Measurements from ENCODE around the gene SPRED1. TPM values are rescaled to one million over a fixed set of nuclear protein-coding genes. Genes with fewer than 3 reads are reported as not detected.

The SPRED1 gene
- total and polyA plus RNA-seq, 2 of the 13 experiments (the other 11 are each of a cell fraction or from before 2014, with no cell fraction given), result 3.8 to 9.6 TPM

- H3K4me2 ChIP-seq (ENCODE audit: low read depth, low read length), result no peak overlapping the region
- BruUV-seq (replicated peaks), result no TSS peak
- H3K79me2 ChIP-seq (ENCODE audit: insufficient read depth, low read length), result no peaks in the 10 kb centered on the region
- FAIRE-seq (no peak), ATAC-seq (no peak), DNase-seq (ENCODE audit: low spot score) (no peak)
- no peaks in the 10 kb centered on the region for H3K4me1 ChIP-seq (ENCODE audit: insufficient read depth, low read length)
- no peaks in the 10 kb centered on the region for H4K20me1 ChIP-seq (ENCODE audit: insufficient read depth, low read length)
- no peaks in the 10 kb centered on the region for H3K9me3 ChIP-seq (ENCODE audit: low read length)
- TF ChIP-seq HDAC6 (IDR thresholded peaks at IDR 0.05; ENCODE audit: low read depth, low read length) (no peak), NBN (conservative IDR thresholded peaks at IDR 0.05) (no peak), ZNF609 (CRISPR knock-in tag; IDR thresholded peaks at IDR 0.05; ENCODE audit: borderline replicate concordance) (no peak), MTA3 (CRISPR knock-in tag; IDR thresholded peaks at IDR 0.05) (no peak), ZNF615 (CRISPR knock-in tag; IDR thresholded peaks at IDR 0.05; ENCODE audit: borderline replicate concordance) (no peak), POLR2A (IDR thresholded peaks at IDR 0.05; ENCODE audit: insufficient read depth in 1 of 2, low read depth in 2 of 2, low read length in 2 of 2) (no peak), ZFY (CRISPR knock-in tag; IDR thresholded peaks at IDR 0.05) (no peak), HDAC1 (CRISPR knock-in tag; IDR thresholded peaks at IDR 0.05) (no peak), MAFF (IDR thresholded peaks at IDR 0.05; ENCODE audit: low read depth, low read length) (no peak)
- peaks cover 0 to 3% of the 10 kb centered on the region in 2 experiments; a peak in 2 of 5 replicates for H3K36me3 ChIP-seq (replicated peaks in 1 of 2; ENCODE audit: control insufficient read depth in 1 of 2, insufficient read depth in 2 of 2, low read length in 2 of 2)
- H3K27ac ChIP-seq (ENCODE audit: extremely low read length, insufficient read depth, low read length), result no peak overlapping the region
- no peak overlapping the region for H3K9ac ChIP-seq (ENCODE audit: insufficient read depth, low read depth, low read length)
- ChIA-PET CTCF (ENCODE audit: low intra/inter-chr PET ratio, low total read pairs) (no interaction called here), POLR2A (no interaction called here)
- in situ Hi-C loops (cut with HindIII; ENCODE audit: extremely low pct_ligation_motif_present, low pct_unique_long_range_greater_than_20kb), result no loop called here
- intact Hi-C loops (cut with micrococcal nuclease; ENCODE audit: unreplicated experiment), result no loop called here
- 97% methylated on average over 2 of the region's 2 CpGs for WGBS (ENCODE audit: low lambda C conversion rate)
- H2AFZ ChIP-seq (ENCODE audit: low read length), result no peak overlapping the region
- H3K4me3 ChIP-seq (replicated peaks in 1 of 3; ENCODE audit: insufficient read depth in 1 of 3, low read depth in 2 of 3, low read length in 3 of 3), result no peak overlapping the region
- no peaks in the 10 kb centered on the region for H3K27me3 ChIP-seq (ENCODE audit: control insufficient read depth in 1 of 2, insufficient read depth in 2 of 2, low read length in 2 of 2)
These were observed 54.6 kb downstream of the SPRED1 start for GRCh38 chr15:38307251-38307650.

All from HepG2 (cell line).